ENCODE results near the gene BCR. TPM values are rescaled to one million over a fixed set of nuclear protein-coding genes. Genes with fewer than 3 reads are reported as not detected.
"Not testable (repeated sequence)": the region's sequence is repeated elsewhere in the genome, so short reads cannot be mapped to it uniquely, and the experiment has no call there.

BCR gene
- 28.3 and 44.3 TPM in 2 replicates for polyA plus RNA-seq (2014; cell fraction: cytosol; rRNA removed)
- polyA plus RNA-seq (2014; cell fraction: nucleus; rRNA removed), result 31.4 and 49.4 TPM in 2 replicates

DNA sequence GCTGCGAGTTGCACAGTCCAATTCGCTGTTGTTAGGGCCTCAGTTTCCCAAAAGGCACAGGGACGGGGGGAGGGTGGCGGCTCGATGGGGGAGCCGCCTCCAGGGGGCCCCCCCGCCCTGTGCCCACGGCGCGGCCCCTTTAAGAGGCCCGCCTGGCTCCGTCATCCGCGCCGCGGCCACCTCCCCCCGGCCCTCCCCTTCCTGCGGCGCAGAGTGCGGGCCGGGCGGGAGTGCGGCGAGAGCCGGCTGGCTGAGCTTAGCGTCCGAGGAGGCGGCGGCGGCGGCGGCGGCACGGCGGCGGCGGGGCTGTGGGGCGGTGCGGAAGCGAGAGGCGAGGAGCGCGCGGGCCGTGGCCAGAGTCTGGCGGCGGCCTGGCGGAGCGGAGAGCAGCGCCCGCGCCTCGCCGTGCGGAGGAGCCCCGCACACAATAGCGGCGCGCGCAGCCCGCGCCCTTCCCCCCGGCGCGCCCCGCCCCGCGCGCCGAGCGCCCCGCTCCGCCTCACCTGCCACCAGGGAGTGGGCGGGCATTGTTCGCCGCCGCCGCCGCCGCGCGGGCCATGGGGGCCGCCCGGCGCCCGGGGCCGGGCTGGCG lies at the start of gene BCR:
Gene BCR (plus strand): TSS at position 209 of the 592 bp plus-strand sequence. CDS start 452 bp downstream, outside the sequence.
- peak; percentile 64 for DNase-seq (ENCODE audit: low spot score)

DNA sequence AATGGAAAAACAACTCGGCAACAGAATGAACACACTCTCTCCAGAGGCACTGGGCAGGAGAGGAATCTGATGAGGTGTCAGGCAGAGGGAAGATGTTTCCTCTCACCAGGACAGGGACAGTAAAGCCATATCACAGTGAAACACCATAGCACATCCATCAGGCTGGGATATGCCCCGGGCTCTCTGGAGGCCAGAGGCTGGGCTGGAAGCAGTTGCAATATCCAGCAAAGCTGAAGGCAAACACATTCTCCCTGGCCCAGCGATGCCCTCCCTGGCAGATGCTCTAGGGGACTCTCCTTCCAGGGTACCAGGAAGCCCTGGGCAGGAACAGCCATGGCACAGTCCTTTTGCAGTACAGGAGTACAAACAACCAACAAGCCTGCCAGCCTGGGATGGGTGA lies 49.6 kb upstream of the BCR start:
- no peak for DNase-seq (ENCODE audit: low spot score)

DNA sequence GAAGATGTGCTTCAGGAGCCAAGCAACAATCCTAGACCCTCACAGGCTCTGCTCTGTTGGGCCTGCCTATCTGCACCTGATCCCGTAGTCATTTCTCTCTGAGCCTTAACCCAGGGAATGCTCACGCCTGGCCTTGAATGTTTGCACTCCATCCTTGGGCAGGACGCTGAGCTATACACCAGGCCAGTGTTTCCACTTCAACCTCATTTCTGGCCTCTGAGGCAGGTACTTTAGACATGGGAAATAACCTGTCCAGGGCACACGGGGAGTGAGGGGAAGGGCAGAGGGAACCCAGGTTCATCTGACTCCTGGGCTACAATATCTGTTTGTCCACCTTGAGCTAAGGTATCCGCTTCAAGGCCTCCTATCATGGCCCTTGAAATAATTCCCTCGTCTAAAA lies 48.4 kb upstream of the BCR start:
- no peak for DNase-seq (ENCODE audit: low spot score)

DNA sequence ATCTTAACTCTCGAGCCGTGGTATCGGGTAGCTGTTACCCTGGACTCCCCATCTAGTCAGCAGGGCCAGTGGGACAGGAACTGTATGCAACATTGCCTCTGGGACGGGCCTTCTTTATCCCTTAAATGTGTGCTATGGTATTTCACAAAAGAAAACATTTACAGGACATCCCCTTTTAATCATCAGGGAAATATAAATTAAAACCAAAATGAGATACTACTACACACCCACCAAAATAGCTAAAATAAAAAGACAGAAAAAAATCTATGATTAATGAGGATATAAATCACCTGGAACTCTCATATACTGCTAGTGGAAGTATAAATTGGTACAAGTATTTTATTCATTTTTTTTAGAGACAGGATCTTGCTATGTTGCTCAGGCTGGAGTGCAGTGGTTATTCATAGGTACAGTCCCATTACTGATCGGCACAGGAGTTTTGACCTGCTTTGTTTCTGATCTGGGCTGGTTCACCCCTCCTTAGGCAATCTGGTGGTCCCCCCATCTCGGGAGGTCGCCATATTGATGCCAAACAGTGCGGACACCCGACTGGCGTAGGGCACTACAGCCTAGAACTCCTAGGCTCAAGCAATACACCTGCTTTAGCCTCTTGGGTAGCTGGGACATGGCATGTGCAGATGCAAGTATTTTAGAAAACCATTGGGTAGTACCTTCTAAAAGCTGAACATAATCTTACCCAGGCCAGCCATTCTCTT lies 47.8 kb upstream of the BCR start:
- DNase-seq (ENCODE audit: low spot score), result no peak

DNA sequence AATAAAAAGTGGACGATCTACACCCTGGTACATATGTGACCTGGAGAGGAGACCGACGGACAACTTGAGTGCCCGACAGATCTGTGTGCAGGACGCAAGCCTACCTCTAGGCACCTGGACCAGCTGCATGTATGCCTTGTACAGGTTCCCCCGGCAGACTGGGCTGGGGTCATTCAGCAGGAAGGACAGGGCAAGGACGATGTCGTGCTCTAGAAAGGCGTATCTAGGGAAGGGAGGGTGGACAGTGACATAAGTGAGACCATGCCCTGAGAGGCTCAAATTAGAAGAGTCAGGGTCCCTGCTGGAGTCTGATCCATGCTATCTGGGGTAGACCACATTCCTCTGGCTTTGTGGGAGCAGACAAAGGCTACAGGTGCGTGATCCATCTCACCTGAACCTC lies 46.4 kb upstream of the BCR start:
- no peak for DNase-seq (ENCODE audit: low spot score)

DNA sequence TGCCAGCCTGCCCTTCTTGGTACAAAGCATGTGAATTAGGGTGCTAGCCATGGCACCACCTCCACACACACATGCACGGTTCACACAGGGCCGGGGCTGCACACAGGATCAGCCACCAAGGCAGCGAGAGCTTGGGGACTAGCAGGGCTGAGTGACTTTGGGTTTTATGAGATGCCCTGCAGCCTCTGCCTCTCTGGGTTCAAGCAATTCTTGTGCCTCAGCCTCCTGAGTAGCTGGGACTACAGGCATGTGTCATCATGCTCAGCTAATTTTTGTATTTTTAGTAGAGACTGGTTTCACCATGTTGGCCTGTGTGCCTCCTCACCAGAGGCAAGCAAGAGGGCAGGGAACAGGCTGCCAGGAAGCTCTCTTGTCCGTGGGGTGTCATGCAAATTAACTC lies 43.3 kb upstream of the BCR start:
- DNase-seq (ENCODE audit: low spot score), result not testable (repeated sequence)

DNA sequence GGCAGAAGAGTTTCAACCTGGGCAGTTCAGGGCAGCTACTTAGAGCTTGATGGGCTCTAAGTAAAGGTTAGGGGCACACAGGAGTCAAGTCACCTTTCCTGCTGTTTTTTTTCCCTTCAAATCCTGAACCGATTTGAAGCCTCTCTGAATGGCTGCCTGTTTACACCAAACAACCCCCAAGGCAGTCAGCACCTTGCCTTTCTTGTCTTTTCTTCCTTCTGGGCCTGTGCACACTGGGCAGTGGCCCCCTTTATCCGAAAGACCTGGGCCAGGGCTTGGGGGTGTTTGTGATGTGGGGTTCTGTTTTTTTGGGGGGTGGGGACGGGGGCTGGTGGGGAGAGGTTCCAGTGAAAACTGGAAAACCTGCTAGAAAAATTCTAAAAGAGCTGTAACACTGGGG lies 42.8 kb upstream of the BCR start:
- DNase-seq (ENCODE audit: low spot score), result no peak

DNA sequence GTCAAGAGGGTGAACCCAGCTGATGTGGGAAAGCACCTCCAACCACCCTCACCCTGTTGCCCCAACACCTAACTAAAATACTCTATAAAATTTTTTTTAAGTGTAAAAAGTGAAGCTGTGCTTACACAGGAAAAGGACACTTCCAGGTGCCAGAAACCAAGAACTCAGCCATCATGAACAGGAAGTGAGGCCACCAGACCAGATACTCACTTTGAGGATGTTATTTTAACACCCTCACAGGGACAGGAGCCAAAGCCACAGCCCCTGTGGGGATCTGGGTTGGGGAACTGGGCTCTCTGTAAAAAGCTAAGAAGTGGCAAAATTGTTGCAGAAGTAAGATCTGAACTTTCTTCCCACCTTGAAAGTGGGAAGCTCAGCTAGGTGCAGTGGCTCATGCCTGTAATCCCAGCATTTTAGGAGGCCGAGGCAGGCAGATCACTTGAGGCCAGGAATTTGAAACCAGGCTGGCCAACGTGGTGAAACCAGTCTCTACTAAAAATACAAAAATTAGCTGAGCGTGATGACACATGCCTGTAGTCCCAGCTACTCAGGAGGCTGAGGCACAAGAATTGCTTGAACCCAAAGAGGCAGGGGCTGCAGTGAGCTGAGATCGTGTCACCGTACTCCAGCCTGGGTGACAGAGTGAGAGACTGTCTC lies 42.3 kb upstream of the BCR start:
- no peak for DNase-seq (ENCODE audit: low spot score)

DNA sequence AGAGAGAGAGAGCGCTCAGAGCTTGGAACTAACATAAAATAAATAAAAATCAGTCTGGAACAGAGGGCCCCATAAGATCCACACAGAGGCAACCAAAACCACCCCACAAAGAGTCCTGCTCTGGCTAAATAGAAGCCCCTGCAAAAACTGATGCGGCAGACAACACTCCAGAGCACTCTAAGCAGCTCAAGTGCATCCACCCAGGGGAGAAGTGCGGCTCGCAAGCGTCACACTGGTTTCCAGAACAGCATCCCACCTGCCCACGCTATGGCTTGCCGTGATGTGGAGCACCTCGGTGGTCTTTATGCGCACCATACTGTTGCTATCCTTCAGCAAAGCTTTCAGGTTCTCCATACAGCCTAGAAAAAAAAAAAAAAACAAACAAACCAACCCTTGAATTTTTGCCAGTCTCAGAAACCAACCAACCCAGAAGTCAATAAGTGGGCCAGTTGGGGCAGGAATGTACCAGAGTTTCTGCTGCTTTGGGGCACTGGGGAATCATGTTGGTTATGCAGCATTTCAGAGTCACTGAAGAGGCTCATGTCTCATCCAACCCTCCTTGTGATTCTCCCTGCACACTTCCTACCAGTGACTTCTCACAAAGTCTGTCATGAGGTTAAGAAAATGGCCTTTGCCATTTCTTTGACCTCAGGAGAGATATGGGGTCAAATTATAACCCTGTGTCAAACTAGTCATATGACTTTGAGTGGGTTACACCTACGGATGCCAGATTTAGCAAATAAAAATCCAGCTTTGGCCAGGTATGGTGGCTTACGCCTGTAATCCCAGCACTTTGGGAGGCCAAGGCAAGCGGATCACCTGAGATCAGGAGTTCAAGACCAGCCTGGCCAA lies 41.5 kb upstream of the BCR start:
- no peak for DNase-seq (ENCODE audit: low spot score)

DNA sequence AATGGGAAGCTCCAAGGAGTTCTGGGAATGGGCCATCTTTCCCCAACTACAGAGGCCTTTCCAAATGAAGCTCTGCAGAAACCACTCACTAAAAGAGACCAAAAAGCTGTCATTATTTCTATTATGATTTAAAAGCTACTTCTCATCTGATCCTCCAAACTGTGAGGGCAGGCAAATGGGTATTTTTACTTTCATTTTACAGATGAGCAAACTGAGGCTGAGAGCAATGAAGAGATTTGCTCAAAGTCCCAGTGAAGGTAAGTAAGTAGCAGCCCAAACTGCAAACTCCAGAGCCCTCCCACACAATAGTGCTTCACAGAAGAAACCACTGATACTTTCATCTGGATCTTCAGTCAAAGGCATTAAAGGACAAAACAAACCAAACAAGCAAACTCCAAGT lies 39.9 kb upstream of the BCR start:
- no peak for DNase-seq (ENCODE audit: low spot score)

DNA sequence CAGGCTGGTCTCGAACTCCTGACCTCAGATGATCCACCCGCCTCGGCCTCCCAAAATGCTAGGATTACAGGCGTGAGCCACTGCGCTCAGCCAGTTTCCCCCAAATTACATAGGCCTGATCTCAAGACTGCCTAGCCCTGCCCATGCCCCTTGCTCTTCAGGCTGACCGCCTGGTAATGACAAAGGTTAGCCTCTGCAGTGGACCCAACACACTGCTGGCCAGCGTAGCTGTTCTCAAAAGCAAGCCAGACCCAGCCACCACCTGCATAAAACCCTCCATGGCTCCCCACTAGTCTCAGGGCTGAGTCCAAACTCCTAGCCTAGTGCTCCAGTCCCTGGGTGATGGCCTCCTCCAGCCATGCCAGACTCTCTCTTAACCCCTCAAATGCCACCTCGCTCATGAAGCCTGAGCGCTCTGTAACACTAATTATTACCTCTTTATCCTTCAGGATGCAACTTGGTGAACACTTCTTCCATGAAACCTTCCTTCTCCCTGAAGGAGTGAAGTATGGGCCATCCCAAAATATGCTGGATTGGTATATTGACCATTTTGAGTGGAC lies 37.7 kb upstream of the BCR start:
- DNase-seq (ENCODE audit: low spot score), result no peak

DNA sequence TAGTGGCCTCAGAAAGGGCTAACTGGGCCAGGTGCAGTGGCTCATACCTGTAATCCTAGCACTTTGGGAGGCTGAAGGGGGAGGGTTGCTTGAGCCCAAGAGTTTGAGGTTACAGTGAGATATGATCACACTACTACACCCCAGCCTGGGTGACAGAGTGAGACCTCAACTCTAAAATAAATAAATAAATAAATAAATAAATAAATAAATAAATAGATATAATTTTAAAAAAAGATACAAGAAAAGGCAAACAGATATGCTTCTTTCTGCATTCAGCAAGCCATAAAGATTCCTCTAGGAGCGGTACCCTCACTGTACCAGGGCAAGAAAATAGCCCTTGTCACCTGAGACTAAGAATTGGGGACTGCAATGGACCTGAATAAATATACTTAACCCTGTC lies 37.2 kb upstream of the BCR start:
- no peak for DNase-seq (ENCODE audit: low spot score)

DNA sequence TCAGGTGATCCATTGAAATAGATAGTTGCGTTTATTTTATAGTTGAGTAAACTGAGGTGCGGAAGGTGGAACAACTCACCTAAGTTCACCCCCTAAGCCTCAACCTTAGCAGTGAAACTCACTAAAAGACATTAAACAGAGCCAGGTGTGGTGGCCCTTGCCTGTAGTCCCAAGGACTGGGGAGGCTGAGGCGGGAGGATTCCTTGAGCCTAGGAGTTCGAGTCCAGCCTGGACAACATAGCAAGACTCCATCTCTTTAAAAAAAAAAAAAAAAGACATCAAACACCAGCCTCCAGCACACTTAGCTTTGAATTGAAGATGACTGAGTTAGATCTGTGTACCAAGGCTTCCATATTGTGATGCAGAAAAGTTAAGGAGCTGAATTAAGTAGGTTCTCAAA lies 35.9 kb upstream of the BCR start:
- DNase-seq (ENCODE audit: low spot score), result no peak

DNA sequence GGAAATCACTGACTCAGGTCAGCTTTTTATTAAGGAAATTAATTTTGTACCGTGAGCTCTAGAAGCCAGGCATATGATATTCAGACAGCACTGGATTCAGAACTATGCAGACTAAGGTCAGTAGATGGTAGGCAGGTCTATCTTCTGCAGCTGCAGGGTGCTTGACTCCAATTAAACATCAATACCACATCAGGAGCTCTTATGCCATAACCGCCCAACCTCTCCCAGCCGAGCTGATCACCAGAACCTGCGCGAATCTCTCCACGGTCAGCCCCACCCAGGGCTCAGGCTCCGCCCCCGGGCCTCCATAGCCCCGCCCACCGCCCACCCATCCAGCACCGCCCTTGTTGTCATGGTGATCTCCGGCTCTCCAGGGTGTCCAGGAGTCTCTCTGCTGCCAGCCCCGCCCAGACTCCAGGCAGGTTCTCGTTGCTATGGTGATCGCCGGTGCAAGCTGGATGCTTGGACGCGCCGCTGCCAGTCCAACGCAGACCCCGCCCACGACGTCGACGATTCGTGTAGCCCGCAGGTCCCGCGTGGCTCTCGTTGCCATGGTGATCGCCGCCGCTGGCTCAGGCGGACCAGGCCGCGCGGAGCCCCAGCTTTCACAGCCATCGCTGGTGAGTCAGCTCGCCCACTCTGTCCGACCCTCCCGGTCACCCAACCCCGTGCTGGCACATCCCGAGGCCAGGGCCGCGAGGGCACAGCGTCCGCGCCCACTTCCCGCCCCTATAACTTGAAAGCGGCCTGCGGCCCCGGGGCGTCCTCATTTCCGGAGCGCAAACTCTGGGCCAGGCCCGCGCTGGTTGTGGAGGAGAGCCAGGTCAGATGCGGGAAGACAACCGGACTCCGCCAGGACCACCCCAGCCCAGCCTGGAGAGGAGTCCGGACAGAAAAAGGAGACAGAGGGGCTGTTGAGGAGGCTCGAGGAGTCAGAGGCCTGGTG lies 35.1 kb upstream of the BCR start, which contains the start of gene RAB36:
Gene RAB36 (plus strand): TSS at position 546 of the 946 bp plus-strand sequence. CDS start 1,140 bp downstream, outside the sequence.
- DNase-seq (ENCODE audit: low spot score), result peak; percentile 99

DNA sequence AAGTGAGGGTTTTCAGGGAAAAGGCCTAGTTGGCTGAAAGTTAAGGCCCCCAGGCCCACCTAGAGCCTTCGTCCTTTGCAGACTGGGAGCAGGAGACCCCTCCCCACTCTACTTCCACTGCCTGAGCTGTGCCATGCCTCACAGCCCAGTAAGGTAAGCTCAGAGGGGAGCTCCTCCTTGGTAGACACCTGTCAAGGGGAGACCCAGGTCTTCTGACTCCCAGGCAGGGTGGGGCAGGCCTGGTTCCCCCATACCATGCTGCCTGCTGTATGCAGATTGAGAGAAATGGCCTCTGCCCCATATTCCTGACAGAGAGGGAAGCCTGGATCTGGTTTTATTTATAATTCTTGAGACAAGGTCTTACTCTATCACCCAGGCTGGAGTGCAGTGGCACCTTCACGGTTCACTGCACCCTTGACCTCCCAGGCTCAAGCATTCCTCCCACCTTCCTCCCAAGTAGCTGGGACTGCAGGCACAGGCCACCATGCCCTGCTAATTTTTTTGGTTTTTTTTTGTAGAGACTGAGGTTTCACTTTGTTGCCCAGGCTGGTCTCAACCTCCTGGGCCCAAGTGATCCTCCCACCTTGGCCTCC lies 34.3 kb upstream of the BCR start:
- no peak for DNase-seq (ENCODE audit: low spot score)

DNA sequence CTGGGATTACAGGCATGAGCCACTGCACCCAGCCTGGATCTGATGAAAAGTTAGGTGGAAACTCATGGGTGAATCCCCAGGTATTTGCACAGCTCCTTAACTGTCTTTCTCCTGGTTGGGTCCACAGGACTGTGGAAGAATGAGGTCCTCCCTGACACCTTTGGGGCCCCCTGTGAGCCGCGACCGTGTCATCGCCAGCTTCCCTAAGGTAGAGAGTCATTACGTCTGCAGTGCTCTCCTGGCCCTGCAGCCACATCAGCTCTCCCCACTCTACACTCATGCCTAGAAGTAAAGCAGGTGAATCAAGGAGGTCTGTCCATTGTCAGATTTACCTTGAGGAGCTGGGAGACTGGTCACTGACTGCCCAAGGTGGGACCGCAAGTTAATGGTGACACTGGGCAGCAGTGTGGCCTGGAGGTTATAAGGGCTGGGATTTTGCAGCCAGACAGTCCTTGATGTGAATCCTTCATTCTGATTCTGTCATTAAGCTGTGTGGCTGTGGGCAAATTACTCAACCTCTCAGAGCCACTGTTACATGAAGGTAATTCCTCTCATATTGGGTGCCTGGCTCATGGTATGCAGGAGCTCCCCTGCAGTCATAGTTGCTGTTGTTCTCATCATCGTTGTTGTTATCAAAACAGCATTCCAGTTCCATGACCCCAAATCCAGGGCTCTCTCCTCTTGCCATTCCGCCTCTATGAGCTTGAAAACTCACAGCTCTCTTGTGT lies 33.7 kb upstream of the BCR start:
- no peak for DNase-seq (ENCODE audit: low spot score)

DNA sequence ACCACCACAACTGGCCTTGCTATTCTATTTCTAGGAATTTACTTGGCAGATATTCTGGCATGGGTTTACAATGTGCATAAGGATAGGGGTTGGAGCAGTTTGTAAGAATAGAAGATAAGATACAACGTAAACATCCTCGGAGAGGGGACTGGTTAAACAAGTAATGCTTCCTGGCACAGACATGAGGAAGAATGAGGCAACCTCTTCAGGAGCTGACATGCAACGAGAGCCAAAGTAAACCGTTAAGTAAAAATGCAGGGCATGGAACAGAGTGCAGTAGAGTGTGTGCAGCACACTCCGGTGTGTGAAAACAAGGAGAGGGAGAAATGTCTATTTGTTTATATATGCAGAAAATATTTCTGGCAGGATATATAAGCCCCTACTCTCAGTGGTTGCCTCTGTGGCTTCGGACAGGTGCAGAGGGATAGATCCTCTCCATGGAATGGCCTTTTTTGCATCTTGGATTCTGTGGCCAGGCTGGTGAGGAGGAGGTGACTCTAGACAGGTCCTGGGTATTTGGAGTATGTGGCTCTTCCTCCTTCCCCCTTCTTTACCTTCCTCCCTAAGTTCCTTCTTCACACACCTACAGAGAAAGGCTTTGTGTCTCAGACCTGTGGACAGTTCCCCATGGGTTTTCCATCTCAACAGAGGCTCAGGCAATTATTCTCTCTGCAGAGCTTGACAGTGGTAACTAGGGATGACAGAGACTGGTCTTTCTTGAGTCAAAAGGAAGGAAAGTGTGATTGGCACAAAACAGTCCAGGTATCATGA lies 32.5 kb upstream of the BCR start:
- DNase-seq (ENCODE audit: low spot score), result no peak

DNA sequence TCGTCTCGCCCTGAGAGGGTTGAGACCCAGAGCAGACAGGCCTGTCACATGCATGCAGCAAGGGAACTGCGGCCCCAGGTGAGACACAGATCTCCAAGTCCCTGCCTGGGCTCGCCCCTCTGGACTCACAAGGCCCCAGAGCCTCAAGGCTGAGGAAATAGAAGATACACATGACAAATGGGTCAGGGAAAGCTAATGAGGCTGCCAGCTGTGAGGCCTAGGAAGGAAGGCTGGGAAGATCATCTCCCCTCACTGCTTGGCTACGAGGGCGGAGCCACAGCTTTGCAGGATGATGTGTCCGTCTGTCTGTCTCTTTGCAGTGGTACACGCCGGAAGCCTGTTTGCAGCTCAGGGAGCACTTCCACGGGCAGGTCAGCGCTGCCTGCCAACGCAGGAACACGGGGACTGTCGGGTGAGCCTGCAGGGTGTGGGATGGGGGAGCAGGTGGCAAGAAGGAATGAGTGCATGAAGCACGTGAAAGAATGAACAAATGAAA lies 30.5 kb upstream of the BCR start:
- DNase-seq (ENCODE audit: low spot score), result no peak

Data from SK-N-DZ (cell line).